ENCODE results near the gene TNFRSF19.
"Not testable (repeated sequence)": the region's sequence is repeated elsewhere in the genome, so short reads cannot be mapped to it uniquely, and the experiment has no call there.

TNFRSF19 gene

DNA sequence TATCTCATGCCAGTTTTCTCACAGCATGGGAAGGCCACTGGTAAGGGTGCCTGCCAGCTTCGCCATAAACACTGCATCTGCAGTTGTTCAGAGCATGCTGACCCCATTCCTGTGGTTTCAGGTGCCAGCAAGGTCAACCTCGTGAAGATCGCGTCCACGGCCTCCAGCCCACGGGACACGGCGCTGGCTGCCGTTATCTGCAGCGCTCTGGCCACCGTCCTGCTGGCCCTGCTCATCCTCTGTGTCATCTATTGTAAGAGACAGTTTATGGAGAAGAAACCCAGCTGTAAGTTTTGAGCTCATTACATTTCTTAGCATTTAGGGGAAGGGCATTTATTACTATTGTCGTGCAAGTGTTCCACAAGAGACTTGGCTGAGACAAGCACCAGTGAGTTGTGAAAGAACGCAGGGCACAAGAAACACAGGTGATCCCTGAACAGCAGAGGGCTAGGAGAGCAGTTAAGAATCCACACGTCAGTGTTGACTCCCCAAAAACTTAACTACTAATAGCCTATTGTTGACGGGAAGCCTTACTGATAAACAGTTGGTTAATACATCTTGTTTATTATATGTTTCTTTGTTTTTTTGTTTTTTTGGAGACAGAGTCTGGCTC is 88.8 kb downstream of the TNFRSF19 start:
- DNase-seq: no peak

DNA sequence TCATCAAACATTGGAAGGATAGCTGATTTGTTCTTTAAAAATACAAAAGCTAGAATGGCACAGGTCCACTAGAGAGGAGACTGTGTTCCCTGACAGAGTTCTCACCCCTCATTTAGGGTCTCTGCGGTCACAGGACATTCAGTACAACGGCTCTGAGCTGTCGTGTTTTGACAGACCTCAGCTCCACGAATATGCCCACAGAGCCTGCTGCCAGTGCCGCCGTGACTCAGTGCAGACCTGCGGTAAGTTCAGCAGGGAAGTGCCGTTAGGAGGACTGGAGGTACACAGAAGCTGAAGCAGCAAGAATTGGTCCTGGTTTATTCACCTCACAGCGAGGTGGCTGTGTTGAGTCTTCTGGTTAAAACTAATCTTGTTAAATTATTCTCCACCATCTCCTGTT is 90.0 kb downstream of the TNFRSF19 start:
- DNase-seq: no peak

DNA sequence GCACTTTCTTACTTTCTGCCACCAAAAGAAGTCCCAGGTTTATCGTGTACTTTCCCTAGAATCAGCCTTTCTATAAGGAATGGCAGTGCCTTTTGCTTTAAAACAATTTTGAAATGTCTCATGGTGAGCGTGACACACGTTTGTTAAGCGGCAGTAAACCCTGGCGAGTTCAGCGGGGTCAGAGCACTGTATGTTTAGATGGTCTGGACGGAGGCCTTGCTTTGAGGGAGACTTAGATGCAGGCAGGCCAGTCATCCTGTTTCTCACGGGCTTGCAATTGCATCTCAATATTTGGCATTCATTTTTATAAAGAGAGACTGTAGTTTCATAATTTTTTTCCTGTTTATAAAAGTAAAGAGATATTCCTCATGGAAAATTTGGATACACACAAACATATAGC is 96.4 kb downstream of the TNFRSF19 start:
- DNase-seq: no peak

DNA sequence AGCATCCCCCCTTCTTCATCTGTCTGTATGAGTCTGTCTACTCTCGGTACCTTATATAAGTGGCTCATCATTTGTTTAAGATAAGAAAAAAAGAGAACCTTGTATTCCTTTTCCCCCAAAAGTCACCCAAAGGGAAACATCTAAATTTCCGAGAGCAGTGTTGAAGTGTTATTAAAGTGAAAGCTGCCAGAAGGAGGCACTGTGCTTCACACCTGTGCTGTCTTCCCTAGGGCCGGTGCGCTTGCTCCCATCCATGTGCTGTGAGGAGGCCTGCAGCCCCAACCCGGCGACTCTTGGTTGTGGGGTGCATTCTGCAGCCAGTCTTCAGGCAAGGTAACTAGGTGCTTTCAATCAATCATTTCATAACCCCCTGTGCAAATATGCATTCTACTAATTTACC is 97.5 kb downstream of the TNFRSF19 start:
- peak; percentile 40 for DNase-seq

DNA sequence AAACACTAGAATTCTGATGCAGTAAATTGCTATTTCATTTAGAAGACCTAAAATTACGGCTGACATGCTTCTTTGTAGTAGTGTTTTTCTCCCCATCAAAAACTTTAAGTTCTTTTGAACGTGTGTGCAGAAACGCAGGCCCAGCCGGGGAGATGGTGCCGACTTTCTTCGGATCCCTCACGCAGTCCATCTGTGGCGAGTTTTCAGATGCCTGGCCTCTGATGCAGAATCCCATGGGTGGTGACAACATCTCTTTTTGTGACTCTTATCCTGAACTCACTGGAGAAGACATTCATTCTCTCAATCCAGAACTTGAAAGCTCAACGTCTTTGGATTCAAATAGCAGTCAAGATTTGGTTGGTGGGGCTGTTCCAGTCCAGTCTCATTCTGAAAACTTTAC is 98.3 kb downstream of the TNFRSF19 start:
- no peak for DNase-seq

DNA sequence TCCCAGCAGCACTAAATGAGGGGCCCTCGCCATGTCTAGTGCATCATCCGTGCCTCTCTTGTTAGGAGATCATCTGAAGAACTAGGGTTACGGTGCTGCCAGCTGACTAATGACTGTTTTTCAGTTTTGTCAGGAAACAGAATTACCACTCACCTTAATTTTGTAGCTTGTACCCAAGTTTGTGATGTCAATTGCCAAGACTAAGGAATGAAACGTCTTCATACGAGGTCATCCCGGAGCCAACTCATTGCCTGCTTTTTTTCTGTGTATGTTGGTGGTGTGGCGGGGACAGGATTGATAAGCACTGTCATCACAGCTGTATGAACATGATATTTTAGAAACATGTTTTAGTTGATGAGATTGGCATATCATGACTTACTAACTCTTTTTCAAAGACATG is 100.6 kb downstream of the TNFRSF19 start:
- DNase-seq: no peak

DNA sequence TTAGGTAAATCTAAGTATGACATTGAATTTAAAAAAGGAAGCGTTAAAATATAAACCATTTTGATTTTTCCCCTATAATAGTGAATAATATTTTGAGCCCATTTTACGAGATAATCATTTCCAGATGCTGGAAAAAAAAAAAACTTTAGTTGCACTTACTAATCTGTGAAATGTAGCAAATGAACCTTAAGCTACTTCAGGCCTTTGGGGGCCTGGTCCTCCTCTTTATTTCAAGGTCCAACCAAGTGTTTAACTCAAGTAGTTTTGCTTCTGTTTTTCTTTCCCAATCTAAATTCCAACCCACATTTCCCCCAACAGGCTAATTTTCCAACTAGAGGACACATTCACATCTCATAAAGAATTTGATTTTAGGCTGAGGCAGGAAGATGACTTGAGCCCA is 101.2 kb downstream of the TNFRSF19 start:
- no peak for DNase-seq

DNA sequence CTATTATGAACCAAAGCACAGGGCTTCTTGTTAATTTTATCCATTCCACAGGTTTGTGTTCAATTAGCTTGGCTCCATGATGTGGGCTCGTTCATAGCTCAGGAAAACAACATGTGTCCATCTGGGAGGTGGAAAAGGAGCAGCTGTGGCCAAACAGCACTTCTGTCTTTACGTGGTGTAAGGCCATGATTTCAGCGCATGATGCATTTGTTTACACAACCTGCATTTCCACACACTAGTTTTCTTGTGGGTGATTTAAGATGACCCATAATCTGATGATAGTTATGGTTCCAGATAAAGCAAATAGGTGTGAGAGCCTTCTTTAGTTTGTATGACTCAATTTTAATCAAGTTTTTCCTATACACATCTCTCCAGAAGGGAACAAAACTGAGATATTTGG is 101.7 kb downstream of the TNFRSF19 start:
- no peak for DNase-seq

DNA sequence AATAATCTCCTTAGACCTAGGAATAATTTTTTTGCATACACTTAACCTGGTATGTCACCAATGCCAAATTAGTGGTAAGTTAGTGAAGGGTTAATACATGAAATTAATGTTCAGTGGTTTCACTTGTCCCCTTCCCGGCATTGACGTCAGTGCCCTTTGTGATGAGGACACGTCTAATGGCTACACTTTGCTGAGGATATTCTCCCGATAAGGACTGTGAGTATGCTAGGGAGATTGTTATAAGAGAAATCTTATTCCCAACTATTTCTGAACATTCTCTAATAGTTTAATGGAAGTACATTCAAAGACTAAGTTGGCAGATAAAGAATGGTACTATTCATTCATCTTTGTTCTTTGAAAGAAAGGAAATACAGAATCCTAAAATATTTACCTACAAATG is 102.4 kb downstream of the TNFRSF19 start:
- DNase-seq: no peak

DNA sequence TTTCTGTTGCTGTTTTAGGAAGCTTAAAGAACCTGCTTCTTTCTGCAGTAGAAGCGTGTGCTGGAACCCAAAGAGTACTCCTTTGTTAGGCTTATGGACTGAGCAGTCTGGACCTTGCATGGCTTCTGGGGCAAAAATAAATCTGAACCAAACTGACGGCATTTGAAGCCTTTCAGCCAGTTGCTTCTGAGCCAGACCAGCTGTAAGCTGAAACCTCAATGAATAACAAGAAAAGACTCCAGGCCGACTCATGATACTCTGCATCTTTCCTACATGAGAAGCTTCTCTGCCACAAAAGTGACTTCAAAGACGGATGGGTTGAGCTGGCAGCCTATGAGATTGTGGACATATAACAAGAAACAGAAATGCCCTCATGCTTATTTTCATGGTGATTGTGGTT is 103.1 kb downstream of the TNFRSF19 start:
- DNase-seq: no peak

DNA sequence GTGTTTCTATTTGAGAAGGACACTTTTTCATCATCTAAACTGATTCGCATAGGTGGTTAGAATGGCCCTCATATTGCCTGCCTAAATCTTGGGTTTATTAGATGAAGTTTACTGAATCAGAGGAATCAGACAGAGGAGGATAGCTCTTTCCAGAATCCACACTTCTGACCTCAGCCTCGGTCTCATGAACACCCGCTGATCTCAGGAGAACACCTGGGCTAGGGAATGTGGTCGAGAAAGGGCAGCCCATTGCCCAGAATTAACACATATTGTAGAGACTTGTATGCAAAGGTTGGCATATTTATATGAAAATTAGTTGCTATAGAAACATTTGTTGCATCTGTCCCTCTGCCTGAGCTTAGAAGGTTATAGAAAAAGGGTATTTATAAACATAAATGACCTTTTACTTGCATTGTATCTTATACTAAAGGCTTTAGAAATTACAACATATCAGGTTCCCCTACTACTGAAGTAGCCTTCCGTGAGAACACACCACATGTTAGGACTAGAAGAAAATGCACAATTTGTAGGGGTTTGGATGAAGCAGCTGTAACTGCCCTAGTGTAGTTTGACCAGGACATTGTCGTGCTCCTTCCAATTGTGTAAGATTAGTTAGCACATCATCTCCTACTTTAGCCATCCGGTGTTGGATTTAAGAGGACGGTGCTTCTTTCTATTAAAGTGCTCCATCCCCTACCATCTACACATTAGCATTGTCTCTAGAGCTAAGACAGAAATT is 103.8 kb downstream of the TNFRSF19 start:
- no peak for DNase-seq

DNA sequence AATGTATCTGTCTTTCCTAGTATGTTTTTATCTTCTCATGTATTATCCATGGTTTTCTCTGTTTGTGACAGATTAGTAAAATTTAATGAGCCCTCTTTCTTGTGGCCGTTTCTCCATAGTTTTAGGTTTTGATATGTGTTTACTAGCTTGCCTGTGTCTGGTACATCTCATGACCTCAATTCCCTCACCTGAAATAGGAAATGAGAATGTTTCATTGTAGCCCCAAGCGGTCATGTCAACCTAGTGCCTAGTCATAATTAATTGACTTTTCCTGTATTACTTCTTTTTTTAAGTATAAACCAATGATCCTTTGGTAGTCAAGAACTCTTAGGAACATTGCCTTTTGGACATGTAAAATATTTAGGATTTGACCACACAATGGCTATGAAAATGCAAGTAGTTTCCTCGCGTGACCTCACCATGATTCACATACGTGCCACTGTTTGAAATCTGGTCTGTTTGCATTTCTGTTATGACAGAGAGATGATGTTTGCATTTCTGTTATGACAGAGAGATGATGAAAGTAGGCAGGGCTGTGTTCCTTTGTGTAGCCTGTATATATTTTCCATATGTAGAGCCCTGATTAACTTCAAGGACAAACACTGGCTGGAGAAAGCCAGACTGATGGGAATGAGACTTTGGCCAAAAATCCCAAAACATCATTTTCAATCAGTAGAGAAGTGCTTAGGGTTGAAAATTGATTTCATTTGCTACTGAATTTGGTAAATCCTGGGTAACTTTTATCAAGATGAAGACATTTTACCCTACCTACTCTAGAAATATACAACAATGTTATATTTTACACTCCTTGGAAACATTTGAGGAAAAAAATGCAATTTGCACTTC is 104.8 kb downstream of the TNFRSF19 start:
- no peak for DNase-seq

DNA sequence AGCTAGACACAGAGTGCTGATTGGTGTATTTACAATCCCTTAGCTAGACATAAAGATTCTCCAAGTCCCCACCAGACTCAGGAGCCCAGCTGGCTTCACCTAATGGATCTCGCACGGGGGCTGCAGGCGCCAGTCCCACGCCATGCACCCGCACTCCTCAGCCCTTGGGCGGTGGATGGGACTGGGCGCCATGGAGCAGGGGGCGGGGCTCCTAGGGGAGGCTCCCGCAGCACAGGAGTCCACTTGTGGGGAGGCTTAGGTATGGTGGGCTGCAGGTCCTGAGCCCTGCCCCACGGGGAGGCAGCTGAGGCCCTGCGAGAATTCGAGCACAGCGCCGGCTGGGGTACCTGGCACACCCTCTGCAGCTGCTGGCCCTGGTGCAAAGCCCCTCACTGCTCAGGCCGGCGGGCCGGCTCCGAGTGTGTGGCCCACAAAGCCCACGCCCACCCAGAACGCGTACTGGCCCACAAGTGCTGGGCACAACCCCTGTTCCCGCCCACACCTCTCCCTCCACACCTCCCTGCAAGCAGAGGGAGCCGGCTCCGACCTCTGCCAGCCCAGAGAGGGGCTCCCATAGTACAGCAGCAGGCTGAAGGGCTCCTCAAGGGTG is 107.6 kb downstream of the TNFRSF19 start:
- DNase-seq: not testable (repeated sequence)

DNA sequence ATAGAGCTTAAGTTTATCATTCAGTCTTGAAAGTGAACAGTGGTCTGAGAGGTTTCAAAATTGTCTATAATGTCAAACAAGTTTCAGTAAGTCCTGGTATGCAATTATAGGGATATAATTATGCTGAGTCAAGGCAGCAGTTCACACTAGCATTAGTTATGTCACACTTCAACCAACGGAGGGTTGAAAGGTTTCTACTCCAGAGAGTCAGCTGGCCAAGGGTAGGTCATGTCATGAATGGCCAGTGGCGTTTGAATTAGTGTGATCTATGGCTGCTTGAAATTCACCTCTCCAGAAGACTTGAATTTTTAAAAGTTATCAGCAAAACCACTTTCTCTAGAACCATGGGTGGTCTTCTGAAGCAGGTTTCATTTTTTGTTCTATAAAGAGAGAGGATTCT is 108.6 kb downstream of the TNFRSF19 start:
- no peak for DNase-seq

DNA sequence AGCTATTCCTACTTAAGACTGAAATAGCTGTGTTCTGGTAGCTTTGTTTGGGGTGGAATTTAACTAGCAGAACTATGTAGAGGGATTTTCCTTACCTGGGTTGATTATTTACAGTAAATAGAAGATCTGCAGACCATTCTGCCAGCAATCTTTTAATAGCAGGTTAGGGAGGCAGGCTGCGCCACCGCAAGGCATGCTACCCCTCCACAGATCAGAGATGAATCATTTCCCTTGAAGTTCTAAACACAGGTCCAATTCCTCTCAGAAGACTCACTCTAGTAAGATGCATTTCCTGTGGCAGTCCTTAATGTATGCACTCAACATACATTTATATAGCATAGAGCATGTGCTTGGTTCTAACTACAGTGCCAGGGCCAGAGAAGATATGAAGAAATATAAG is 109.0 kb downstream of the TNFRSF19 start:
- no peak for DNase-seq

DNA sequence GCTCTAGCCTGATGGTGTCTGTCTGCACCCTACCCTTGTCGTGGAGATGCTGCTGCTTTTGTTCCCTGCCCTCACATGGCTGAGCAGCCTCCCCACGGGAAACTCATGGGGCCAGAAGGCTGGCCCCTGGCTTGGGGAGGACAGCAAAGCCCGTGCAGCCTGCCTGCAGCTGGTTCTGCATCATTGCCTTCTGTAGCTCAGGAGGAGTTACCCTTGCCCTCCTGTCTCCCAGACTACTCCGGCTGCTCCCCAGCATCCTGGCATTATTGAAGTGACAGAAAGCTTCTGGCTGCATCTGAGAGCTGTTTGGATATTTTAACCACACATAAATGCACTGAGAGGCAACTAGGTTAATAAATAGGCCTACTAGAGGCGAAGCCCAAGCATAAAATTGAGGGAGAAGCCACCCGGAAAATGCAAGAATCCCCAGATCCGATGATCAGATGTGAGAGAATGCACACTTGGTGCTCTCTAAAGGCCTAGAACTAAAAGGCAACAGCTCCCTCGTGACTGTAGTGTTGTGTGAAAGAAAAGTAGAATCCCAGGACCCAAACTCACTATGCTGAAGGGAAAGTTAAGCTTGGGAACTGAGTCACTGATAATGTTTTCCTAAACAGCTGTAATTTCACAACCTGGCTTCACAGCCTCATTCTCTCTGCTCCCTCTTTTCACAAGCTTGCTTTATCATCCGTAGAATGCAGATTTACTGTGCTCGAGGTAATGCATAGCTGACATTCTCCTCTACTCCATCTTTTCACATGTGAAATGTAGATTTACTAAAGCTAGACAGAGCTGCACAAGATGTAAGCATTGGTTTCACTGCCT is 110.8 kb downstream of the TNFRSF19 start:
- DNase-seq: no peak

DNA sequence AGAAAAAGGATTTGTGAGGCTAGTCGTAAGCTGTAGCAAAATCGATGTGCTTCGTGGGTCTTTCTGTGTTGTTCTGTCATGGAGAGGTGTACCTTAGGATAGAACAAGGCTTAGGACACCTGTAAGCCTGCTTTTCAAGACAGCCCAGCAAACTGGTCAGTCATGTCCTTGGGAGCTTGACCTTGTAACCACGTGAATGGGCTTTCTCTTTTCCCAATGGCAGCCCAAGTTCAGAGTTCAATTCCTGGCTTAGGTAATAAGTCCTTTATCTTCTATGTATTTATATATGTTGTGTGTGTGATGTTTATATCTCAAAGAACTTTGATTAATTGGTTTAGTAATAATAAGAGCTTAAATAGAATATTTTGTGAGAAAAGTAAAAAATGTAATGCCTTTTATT is 112.9 kb downstream of the TNFRSF19 start:
- DNase-seq: no peak

DNA sequence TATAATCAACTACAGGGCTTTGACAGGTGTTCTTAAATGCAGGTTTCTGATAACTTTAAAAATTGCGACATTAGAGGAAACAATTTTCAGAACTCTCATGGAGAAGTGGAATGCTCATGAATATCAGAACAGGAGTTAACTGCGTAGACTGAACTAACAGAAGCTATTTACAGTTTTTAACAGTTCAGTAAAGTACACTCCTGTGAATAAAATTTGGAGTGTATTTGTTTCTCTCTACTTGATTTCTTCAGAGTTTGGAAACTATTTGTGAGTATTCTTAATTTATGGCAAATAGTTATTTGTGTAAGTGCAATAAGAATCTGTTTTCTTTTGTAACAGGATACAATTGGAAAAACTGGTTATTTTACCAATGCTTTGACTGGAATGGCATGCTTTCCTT is 114.4 kb downstream of the TNFRSF19 start:
- DNase-seq: no peak

DNA sequence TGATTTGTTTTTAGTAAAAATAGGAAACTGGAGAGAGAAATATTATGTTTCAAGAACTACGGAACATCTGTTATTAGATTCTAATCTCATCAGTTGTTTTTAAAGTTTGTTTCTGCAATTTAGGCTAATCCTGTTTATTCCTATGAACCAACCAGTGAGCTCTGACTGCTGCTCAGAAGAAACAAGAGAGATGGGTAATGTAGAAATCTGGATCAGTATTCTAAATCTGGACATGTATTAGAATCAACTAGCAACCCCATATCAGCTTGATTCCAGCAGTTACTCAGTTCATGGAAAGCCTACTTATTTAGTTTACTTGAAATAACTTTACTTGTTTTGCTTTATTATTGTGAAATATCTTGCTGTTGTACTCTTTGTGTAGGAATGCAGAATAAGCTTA is 115.2 kb downstream of the TNFRSF19 start:
- peak; percentile 41 for DNase-seq

DNA sequence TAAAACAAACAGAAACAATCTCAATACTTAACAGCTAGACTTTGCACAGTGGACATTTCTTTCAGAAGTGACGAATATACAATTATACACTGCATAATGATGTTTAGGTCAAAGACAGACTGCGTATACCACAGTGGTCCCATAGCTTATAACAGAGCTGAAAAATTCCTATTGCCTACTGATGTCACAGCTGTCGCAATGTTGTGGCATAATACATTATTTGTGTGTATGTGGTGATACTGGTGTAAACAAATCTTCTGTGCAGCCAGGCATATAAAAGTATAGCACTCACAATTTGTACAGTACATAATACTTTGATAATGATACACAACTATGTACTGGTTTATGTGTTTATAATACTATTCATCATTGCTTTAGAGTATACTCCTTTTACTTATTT is 116.7 kb downstream of the TNFRSF19 start:
- no peak for DNase-seq

DNA sequence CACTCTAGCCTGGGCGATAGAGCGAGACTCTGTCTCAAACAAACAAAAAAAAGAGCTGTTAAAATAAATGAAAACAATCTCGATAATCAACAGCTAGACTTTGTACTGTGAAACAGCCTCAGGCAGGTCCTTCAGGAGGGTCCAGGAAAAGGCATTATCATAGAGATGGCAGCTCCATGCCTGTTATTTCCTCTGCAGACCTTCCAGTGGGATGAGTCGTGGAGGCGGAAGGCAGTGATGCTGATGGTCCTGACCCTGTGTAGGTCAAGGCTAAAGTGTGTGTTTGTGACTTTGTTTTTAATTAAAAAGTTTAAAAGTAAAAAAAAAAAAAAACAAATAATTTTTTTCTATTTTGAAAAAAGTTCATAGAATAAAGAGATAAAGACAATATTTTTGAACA is 117.4 kb downstream of the TNFRSF19 start:
- DNase-seq: no peak

DNA sequence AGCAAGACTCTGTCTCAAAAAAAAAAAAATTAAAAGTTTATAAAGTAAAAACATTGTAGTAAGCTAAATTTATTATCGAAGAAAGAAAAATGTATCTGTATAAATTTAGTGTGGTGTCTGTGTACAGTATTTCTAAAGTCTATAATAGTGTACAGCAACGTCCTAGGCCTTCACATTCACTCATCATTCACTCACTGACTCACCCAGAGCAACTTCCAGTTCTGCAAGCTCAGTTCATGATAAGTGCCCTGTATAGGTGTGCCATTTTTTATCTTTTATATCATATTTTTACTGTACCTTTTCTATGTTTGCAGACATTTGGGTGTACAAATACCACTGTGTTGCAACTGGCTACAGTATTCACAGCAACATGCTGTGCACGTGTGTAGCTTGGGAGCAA is 118.1 kb downstream of the TNFRSF19 start:
- DNase-seq: no peak

DNA sequence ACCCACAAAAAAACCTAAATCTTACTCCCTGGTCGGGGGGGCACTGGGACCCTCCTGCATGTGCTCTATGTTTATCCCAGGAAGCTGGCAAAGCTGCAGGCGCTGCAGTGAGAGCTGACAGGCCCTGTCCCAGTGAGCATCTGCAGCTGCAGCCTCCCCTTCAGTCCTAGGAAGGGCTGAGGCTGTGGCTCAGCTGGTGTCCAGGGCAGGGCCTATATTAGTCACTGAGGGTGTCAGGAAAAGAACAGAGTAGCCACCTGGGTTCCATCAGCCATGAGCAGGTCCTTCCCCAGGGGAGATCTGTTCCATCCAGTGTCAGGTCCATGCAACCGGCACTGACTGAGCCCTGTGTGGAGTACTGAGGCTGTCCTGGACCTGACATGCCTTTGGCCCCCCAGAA is 120.5 kb downstream of the TNFRSF19 start:
- DNase-seq: no peak
